ENCODE measurements around the gene ACE. TPM values are rescaled to one million over a fixed set of nuclear protein-coding genes. Genes with fewer than 3 reads are reported as not detected.
A peak's percentile ranks its signal among the peaks of the same experiment; 100 is the strongest.

ACE gene
- total RNA-seq, 1 donor from 2014 or later: 4.8 TPM

GRCh38 chr17:63474586-63475460, 2.0 kb upstream of the ACE start:
- no peak for DNase-seq (ENCODE audit: low spot score)

- DNase-seq (ENCODE audit: low spot score): no peak
These were observed 1.1 kb upstream of the ACE start for GRCh38 chr17:63475491-63476412.

- DNase-seq (ENCODE audit: low spot score): no peak
These were observed 405 bp upstream of the ACE start for GRCh38 chr17:63476459-63476853.

GRCh38 chr17:63477480-63478440, 899 bp downstream of the ACE start:
- DNase-seq (ENCODE audit: low spot score): no peak

GRCh38 chr17:63478814-63479494, 2.1 kb downstream of the ACE start:
- peak; percentile 69 for DNase-seq (ENCODE audit: low spot score)

GRCh38 chr17:63479495-63480184, 2.8 kb downstream of the ACE start:
- DNase-seq (ENCODE audit: low spot score): no peak

GRCh38 chr17:63480192-63480784, 3.4 kb downstream of the ACE start:
- no peak for DNase-seq (ENCODE audit: low spot score)

GRCh38 chr17:63480826-63481487, 4.1 kb downstream of the ACE start:
- DNase-seq (ENCODE audit: low spot score): no peak

GRCh38 chr17:63481488-63481870, 4.6 kb downstream of the ACE start:
- DNase-seq (ENCODE audit: low spot score): no peak

- DNase-seq (ENCODE audit: low spot score): no peak
These were observed 5.6 kb downstream of the ACE start for GRCh38 chr17:63482509-63482908.

- no peak for DNase-seq (ENCODE audit: low spot score)
These were observed 6.2 kb downstream of the ACE start for GRCh38 chr17:63483038-63483437.

- no peak for DNase-seq (ENCODE audit: low spot score)
These were observed 7.1 kb downstream of the ACE start for GRCh38 chr17:63483655-63484575.

- DNase-seq (ENCODE audit: low spot score): no peak
These were observed 9.6 kb downstream of the ACE start for GRCh38 chr17:63486317-63487013.

GRCh38 chr17:63487014-63487339, 10.1 kb downstream of the ACE start:
- no peak for DNase-seq (ENCODE audit: low spot score)

GRCh38 chr17:63488851-63489250, 12.0 kb downstream of the ACE start:
- DNase-seq (ENCODE audit: low spot score): no peak

- DNase-seq (ENCODE audit: low spot score): no peak
These were observed 12.4 kb downstream of the ACE start for GRCh38 chr17:63489291-63489690.

GRCh38 chr17:63490329-63490728, 13.5 kb downstream of the ACE start:
- no peak for DNase-seq (ENCODE audit: low spot score)

Data from umbilical cord (tissue), 2 donors.